HG02798 (cell line): ENCODE measurements around the gene KCNH1.

Experiments used
- ATAC-seq: cut with Tn5 transposase; IDR thresholded peaks from one replicate; pipeline ENCODE4 v1.9.1; 2021; ENCODE audit warnings: mild to moderate bottlenecking; ENCODE audit not compliant: unreplicated experiment, poor library complexity

KCNH1 gene

GRCh38 chr1:210932104-210932503 is 201.8 kb downstream of the KCNH1 start:
- ATAC-seq = no peak

- ATAC-seq = no peak
These were observed 211.3 kb downstream of the KCNH1 start for GRCh38 chr1:210922666-210923065.

GRCh38 chr1:210920716-210921694 is 212.9 kb downstream of the KCNH1 start:
- ATAC-seq = no peak

GRCh38 chr1:210920258-210920657 is 213.7 kb downstream of the KCNH1 start:
- no peak for ATAC-seq

DNA sequence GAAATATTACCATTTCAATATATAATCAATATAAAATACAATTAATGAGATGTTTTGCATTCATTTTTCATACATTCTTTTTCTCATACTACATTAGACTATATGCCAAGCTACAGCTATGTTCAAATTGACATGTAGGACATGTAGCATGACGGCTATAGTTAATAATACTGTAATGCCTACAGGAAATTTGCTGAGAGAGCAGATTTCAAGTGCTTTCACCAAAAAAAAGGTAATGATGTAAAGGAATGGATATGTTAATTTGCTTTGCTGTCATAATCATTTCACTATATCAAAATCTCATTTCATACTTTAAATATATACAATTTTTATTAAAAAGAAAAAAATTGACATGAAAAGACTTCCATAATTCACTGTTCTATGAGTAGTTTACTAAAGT is 215.1 kb downstream of the KCNH1 start:
- no peak for ATAC-seq

DNA sequence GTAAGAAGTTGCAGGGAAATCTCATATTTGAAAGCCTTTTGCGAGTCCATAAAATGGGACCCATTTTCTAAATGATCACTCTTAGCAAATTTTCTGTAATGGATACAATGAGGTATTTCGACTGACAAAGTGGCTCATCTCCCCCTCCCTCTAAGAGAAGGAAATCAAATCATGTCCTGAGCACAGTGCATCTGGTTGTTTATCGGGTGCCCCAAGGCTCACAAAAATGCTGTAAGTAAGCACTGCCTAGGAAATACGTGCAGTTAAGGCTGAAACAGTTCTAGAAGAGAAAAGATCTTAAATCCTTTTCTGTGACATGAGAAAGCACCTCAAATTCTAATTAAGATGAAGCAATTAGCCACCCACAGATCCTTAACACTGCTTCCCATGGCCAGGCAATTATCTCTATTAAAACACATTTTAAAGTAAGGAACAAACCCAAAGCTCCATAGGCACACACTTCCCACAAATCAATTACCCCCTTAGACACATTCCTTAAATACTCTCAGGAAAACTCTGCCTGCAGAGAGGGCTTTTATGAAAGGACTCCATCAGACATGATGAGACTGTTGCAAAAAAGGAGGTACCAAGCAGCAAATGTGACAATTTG is 216.3 kb downstream of the KCNH1 start:
- ATAC-seq = no peak

- ATAC-seq = no peak
These were observed 217.4 kb downstream of the KCNH1 start for GRCh38 chr1:210916548-210916947.

DNA sequence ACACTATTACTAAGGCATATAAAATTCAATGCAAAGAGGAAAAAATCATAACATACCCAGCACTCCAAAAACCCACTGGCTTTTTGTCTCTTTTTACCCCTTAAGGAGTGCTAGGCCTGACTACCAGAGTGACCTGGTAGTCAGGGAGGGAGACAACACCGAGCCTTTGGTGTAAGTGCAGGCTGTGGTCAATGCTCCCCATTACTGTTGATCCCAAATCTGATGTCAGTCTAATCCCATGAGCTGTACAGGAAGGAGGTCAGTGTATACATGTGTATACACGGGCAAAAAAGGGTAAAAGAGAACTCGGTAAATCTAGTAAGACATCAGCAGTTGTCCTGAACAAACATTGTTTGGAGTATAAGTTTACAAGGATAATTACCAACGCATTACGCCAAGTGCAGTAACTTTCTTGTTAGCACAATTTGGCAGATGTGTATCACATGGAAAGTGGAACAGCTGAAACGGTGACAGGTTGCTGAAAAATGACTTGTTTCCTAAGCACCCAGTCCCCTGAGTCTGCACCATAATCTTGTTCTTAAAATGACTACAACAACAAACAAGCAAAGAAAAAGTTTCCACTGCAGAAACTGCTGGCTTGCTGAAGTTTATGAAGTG is 217.9 kb downstream of the KCNH1 start:
- no peak for ATAC-seq

- no peak for ATAC-seq
These were observed 221.2 kb downstream of the KCNH1 start for GRCh38 chr1:210912752-210913151.

- no peak for ATAC-seq
These were observed 223.8 kb downstream of the KCNH1 start for GRCh38 chr1:210910020-210910575.

- ATAC-seq = no peak
These were observed 225.2 kb downstream of the KCNH1 start for GRCh38 chr1:210908791-210909190.

DNA sequence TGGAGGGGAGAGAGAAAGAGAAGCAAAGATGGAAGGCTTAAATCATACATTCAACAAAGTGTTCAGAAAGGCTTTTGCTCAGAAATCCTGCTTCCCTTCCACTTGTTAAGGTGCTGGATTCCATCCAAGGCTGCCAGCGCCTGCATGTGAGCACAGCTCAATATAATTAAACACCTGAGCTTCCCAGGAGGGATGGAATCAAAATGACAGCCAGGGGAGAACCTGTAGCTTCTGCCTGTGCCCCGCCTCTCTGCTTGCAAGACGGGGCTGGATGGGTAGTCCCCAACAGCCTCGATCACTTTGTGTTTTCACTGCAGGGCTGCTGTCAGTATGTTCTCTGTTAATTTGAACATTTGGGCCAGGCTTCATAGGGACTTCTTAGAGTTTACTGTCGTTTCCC is 225.7 kb downstream of the KCNH1 start:
- no peak for ATAC-seq

- no peak for ATAC-seq
These were observed 226.6 kb downstream of the KCNH1 start for GRCh38 chr1:210907251-210907805.

DNA sequence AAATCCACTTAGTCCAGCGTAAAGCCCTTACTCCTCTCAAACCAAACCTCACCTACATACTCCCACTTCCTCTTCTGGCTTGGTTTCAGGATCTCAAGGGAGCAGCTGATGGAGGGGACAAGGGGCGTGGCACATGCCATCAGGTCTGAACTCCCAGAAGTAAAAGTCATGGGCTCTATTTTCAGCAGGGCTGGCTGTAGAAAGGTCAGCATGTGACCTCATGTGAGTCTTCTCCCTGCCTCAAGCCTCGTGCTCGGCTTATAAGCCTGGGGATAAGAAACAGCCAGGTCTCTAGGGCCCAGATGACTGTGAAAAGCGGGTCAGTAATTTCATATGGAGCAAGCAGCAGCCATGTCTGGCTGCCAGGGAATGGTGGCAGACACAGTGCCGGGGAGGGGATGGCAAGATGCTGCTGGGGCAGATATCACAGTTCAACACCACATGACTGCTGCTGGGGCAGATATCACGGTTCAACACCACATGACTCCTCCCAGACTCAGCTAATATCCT is 227.9 kb downstream of the KCNH1 start:
- no peak for ATAC-seq

DNA sequence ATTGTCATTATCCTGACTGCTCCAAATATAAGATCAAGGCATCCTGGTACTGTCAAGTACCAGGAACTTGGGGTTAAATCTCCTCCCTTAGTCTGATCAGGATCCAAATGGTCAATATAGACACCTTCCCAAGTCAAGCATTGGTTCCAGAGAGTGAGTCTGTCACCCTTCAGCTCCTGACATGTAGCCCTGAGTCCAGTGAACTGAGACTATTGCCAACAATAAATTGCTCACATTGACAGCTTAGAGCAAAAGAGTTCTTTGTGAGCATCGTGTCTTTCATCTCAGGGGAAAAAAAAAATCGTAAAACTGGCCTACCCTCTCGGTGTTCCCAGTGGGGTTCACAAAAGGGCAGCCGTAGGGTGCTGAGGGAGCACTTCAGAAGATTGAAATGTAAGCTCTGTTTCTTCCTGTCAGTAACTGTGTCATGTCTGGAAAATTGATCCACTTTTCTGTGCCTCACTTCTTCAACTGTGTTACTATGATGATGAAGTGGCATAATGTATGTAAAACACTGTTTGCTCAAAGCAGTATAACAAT is 228.5 kb downstream of the KCNH1 start:
- no peak for ATAC-seq

GRCh38 chr1:210901981-210902770 is 231.8 kb downstream of the KCNH1 start:
- ATAC-seq = no peak

DNA sequence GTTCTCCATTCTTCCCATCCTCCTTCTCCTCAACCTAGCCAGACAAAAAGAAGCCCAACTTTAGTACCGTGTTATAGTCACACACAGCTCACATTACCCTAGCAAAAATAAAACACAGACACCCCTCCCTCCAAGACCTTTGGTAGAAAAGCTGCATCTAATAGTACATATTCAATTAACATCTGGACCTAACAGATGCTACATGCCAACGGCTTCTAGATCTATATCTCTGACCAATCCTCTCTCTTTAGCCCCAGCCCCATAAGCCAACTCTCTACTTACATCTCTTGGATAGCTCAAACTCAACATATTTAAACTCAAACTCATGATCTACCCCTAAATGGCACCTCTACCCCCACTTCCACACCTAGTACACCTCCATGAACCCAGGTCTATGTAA is 233.1 kb downstream of the KCNH1 start:
- no peak for ATAC-seq

DNA sequence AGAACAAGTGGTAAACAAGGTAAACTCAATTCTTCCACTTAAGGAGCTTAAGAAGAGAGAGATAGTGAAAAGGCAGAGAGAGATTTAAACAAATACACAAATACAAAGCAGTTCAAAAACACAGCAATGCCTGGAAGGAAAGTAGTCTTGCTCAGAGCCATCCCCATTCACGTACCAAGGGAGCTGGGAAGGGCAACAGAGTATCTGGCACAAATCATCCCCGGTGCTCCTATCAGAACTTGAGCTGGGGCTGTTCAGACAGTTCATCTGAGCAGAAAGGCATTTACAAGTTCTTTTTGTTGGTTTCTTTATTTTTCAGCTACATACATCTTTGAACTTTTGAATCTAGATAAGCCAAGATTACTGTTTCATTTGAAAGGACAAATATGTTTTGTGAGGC is 233.9 kb downstream of the KCNH1 start:
- no peak for ATAC-seq

- no peak for ATAC-seq
These were observed 234.3 kb downstream of the KCNH1 start for GRCh38 chr1:210899676-210900075.
